DMS53 treated with DMSO at 0.1 percent for 48 hours (cell line): ENCODE data around the gene PHB1.
"Not testable (repeated sequence)": the region's sequence is repeated elsewhere in the genome, so short reads cannot be mapped to it uniquely, and the experiment has no call there.

ENCODE experiments used
- DNase-seq: peaks from one replicate; lab custom pipeline; 2025; ENCODE audit not compliant: unreplicated experiment; lab: John Stamatoyannopoulos, UW

The PHB1 gene

GRCh38 chr17:49381793-49382192 is 32.9 kb downstream of the PHB1 start:
- no peak for DNase-seq

GRCh38 chr17:49381033-49381432 is 33.6 kb downstream of the PHB1 start:
- DNase-seq = no peak

- DNase-seq = no peak
Measured at GRCh38 chr17:49379926-49380325, 34.8 kb downstream of the PHB1 start.

GRCh38 chr17:49378311-49378710 is 36.4 kb downstream of the PHB1 start:
- DNase-seq = no peak

- DNase-seq = no peak
Measured at GRCh38 chr17:49375544-49375943, 39.1 kb downstream of the PHB1 start.

GRCh38 chr17:49373115-49373514 is 41.6 kb downstream of the PHB1 start:
- DNase-seq = no peak

GRCh38 chr17:49372425-49372824 is 42.3 kb downstream of the PHB1 start:
- DNase-seq = no peak

- no peak for DNase-seq
Measured at GRCh38 chr17:49370971-49371834, 43.5 kb downstream of the PHB1 start.

GRCh38 chr17:49369760-49370159 is 44.9 kb downstream of the PHB1 start:
- DNase-seq = no peak

- no peak for DNase-seq
Measured at GRCh38 chr17:49369089-49369488, 45.6 kb downstream of the PHB1 start.

- no peak for DNase-seq
Measured at GRCh38 chr17:49365667-49366066, 49.0 kb downstream of the PHB1 start.

GRCh38 chr17:49365126-49365525 is 49.6 kb downstream of the PHB1 start:
- not testable (repeated sequence) for DNase-seq

- DNase-seq = no peak
Measured at GRCh38 chr17:49364119-49364518, 50.6 kb downstream of the PHB1 start.

- DNase-seq = no peak
Measured at GRCh38 chr17:49363251-49363650, 51.4 kb downstream of the PHB1 start.

GRCh38 chr17:49362723-49363117 is 52.0 kb downstream of the PHB1 start:
- peak; percentile 48 for DNase-seq

GRCh38 chr17:49361902-49362722 is 52.6 kb downstream of the PHB1 start, which contains the start of gene ZNF652:
Gene ZNF652, minus strand, starts transcription at chr17:49362250. Its CDS starts 44,525 bp downstream, at chr17:49317725.
- peak; percentile 96 for DNase-seq

- DNase-seq = peak; percentile 56
Measured at GRCh38 chr17:49361129-49361901, 53.4 kb downstream of the PHB1 start.

GRCh38 chr17:49360796-49361128 is 53.9 kb downstream of the PHB1 start:
- DNase-seq = no peak

- DNase-seq = peak; percentile 46
Measured at GRCh38 chr17:49359990-49360795, 54.5 kb downstream of the PHB1 start.

- no peak for DNase-seq
Measured at GRCh38 chr17:49358641-49359247, 55.9 kb downstream of the PHB1 start.
